Dermis blood vessel endothelial cell (primary cell): Measurements from ENCODE around the gene FUT6. TPM values are rescaled to one million over a fixed set of nuclear protein-coding genes. Genes with fewer than 3 reads are reported as not detected.
"Not testable (repeated sequence)": the region's sequence is repeated elsewhere in the genome, so short reads cannot be mapped to it uniquely, and the experiment has no call there.

Source experiments
- DNase-seq: peaks from one replicate; pipeline ENCODE4 v3.0.0; 2010
- total RNA-seq: library from RNA; depleted of rRNA; stranded (reverse); fragments of >200 nt; gene quantifications from 2 replicates; pipeline ENCODE4 v1.2.3, GENCODE V29; 2014

Gene FUT6
- total RNA-seq, 1 donor from 2014 or later: not detected

GRCh38 chr19:5857203-5858081 lies 17.9 kb upstream of the FUT6 start:
- no peak for DNase-seq

- DNase-seq: not testable (repeated sequence)
These were observed 15.6 kb upstream of the FUT6 start for GRCh38 chr19:5855151-5855550.

GRCh38 chr19:5854121-5854520 lies 14.6 kb upstream of the FUT6 start:
- not testable (repeated sequence) for DNase-seq

GRCh38 chr19:5851302-5851701 lies 11.8 kb upstream of the FUT6 start, which contains the start of gene FUT3:
TSS of gene FUT3 (minus strand) at chr19:5851449.
- no peak for DNase-seq

- no peak for DNase-seq
These were observed 11.3 kb upstream of the FUT6 start for GRCh38 chr19:5850743-5851293.

- DNase-seq: no peak
These were observed 10.7 kb upstream of the FUT6 start for GRCh38 chr19:5850189-5850588.

- not testable (repeated sequence) for DNase-seq
These were observed 9.1 kb upstream of the FUT6 start for GRCh38 chr19:5848621-5849020.

- DNase-seq: not testable (repeated sequence)
These were observed 8.3 kb upstream of the FUT6 start for GRCh38 chr19:5847846-5848245.

GRCh38 chr19:5844456-5845433 lies 5.2 kb upstream of the FUT6 start:
- DNase-seq: no peak

- DNase-seq: no peak
These were observed 3.9 kb upstream of the FUT6 start for GRCh38 chr19:5843295-5843927.

GRCh38 chr19:5841735-5842111 lies 2.2 kb upstream of the FUT6 start:
- not testable (repeated sequence) for DNase-seq

GRCh38 chr19:5838353-5839064 lies 993 bp downstream of the FUT6 start:
- DNase-seq: no peak

- DNase-seq: no peak
These were observed 1.6 kb downstream of the FUT6 start for GRCh38 chr19:5837761-5838352.

- no peak for DNase-seq
These were observed 6.8 kb downstream of the FUT6 start for GRCh38 chr19:5832527-5833216.

- DNase-seq: no peak
These were observed 7.4 kb downstream of the FUT6 start for GRCh38 chr19:5832061-5832460.

- no peak for DNase-seq
These were observed 8.3 kb downstream of the FUT6 start for GRCh38 chr19:5831159-5831558.

GRCh38 chr19:5829567-5830310 lies 9.8 kb downstream of the FUT6 start:
- no peak for DNase-seq

GRCh38 chr19:5828661-5829566 lies 10.6 kb downstream of the FUT6 start:
- DNase-seq: no peak
